ENCODE results near the gene DEPP1.
A peak's percentile ranks its signal among the peaks of the same experiment; 100 is the strongest.

The DEPP1 gene

DNA sequence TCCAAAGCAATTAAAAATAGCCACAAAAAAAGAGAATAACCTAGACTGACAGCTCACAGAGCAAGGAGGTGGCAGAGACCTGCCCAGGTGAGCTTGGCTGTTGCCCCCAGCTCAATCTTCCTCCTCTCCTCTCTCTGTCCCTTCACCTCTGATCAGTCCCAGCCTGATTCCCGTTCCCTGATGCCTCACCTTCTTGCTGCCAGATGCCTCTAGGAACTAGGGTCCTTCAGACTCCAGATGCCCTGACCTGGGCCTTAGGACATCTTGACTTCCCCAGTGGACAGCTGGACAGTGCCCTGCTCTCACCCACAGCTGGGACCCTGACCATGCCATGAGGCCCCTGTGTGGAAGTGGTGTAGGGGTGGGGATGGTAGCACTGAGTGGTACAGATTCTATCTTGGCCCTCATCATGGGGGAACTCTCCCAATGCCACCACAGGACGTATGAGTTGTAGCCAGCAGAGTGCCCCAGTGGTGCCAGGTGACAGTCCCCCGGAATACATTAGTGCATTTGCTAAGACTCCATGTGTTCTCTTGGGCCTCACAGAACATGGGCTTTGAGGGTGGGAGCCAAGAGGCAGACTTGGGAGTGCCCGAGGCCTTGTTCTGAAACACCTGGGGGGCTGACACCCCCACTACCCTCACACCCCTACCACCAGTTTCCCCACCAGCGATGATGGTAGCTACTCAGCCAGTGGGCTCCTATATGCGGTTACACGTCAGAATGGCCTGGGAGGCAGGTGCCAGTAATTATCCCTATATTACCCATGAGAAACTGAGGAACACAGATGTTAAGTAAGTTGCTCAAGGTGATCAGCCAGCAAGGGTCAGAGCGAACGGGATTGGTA is 2.0 kb downstream of the DEPP1 start:
- H3K27ac ChIP-seq = no peak overlapping the region
- H3K9ac ChIP-seq = no peak overlapping the region
- H3K4me2 ChIP-seq (ENCODE audit: low read length) = peak overlapping the region; percentile 7
- H3K27me3 ChIP-seq (ENCODE audit: control insufficient read depth, insufficient read depth, low read length) = no peaks in the 10 kb centered on the region
- no peaks in the 10 kb centered on the region for H3K36me3 ChIP-seq (ENCODE audit: control insufficient read depth, insufficient read depth, low read length)
- H3K9me3 ChIP-seq (ENCODE audit: control insufficient read depth, low read length) = no peaks in the 10 kb centered on the region
- peaks cover 5% of the 10 kb centered on the region for H3K79me2 ChIP-seq
- H3K4me1 ChIP-seq = peaks cover 7% of the 10 kb centered on the region
- H3K4me3 ChIP-seq (ENCODE audit: low read depth, low read length) = no peak overlapping the region
- TF ChIP-seq, protein P1, sequence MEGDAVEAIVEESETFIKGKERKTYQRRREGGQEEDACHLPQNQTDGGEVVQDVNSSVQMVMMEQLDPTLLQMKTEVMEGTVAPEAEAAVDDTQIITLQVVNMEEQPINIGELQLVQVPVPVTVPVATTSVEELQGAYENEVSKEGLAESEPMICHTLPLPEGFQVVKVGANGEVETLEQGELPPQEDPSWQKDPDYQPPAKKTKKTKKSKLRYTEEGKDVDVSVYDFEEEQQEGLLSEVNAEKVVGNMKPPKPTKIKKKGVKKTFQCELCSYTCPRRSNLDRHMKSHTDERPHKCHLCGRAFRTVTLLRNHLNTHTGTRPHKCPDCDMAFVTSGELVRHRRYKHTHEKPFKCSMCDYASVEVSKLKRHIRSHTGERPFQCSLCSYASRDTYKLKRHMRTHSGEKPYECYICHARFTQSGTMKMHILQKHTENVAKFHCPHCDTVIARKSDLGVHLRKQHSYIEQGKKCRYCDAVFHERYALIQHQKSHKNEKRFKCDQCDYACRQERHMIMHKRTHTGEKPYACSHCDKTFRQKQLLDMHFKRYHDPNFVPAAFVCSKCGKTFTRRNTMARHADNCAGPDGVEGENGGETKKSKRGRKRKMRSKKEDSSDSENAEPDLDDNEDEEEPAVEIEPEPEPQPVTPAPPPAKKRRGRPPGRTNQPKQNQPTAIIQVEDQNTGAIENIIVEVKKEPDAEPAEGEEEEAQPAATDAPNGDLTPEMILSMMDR (IDR thresholded peaks at IDR 0.05) = no peak
- H2AFZ ChIP-seq = no peak overlapping the region

DNA sequence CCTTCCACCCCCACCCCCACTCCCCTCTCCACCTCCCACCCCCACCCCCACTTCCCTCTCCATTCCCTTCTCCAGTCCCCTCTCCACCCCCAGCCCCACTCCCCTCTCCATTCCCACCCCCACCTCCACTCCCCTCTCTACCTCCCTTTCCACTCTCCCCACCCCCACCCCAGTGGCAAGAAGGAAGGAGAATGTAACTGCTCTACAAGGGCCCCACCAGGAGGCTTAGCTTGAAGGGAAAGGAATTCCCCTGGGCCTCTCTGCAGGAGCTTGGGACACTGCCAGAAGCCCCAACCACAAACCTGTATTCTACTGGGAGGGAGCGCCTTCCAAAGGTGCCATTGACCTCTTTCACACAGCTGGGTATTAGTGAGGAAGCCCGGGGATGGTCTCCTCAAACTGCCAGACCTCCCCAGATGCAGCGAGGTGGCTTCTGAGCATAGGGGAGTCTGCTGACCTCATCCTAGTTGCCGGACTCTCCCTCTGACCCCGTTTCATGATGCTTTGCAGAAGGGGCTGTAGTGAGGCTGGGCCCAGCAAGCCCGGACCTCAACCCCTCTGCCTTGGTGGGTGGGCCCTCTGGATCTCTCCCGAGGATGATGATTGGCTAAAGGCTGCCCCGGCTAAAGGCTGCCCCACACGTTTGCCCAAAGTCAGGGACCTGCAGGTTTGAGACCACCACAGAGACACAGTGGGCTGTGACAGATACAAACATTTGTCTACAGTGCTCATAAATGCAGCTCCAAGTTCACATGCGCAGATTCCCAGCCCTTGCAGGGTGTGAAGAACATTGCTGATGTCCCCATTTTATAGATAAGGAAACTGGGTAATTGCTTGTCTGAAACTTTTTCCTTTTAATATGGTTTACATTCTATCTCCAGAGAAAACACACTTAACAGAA is 2.9 kb downstream of the DEPP1 start:
- Histone ChIP-seq H3K9me3 (ENCODE audit: control insufficient read depth, low read length) (no peaks in the 10 kb centered on the region), H3K4me1 (peaks cover 7% of the 10 kb centered on the region), H3K4me2 (ENCODE audit: low read length) (peak overlapping the region; percentile 7), H3K4me3 (ENCODE audit: low read depth, low read length) (no peak overlapping the region), H3K27ac (no peak overlapping the region), H3K36me3 (ENCODE audit: control insufficient read depth, insufficient read depth, low read length) (no peaks in the 10 kb centered on the region), H3K9ac (no peak overlapping the region), H2AFZ (no peak overlapping the region), H3K27me3 (ENCODE audit: control insufficient read depth, insufficient read depth, low read length) (no peaks in the 10 kb centered on the region), H3K79me2 (peaks cover 5% of the 10 kb centered on the region)
- TF ChIP-seq, protein P1 (IDR thresholded peaks at IDR 0.05) = no peak

DNA sequence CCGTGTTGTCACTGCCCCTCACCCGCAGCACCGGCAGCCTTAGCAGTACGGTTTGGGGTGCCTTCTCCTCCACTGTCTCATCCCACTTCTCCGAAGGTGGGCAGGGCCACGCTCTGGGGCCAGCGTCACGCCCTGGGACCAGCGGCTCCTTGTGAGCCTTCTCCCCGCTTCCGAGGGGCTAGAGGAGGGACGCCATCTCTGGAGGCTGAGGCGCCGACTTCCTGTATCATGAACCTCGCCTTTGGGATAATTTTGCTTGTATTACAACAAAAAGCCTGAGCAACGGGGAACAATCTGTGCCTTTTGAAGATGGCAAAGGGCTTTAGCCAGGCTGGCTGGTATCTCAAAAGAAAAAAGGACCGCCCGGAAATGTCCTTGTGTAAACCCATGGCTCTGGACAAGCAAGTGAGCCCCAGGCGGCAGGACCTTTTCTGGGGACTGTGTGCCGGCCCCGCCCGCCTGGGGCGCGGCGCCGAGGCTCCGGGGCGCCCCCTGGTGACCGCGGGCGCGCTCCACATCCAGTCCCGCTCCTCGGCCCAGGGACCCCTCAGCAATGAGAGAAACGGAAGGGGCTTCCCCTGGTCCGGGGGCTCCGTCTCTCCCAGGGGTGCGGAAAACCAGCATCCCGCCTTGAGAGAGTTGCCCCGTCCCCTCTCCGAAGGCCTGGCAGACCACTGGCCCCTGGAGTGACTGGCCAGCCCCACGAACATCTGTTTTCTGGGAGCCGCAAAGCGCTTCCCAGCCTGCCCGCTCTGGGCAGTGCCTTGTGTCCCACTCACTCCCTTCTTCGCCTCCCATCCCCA is 3.8 kb downstream of the DEPP1 start:
- no peaks in the 10 kb centered on the region for H3K36me3 ChIP-seq (ENCODE audit: control insufficient read depth, insufficient read depth, low read length)
- H3K27me3 ChIP-seq (ENCODE audit: control insufficient read depth, insufficient read depth, low read length) = no peaks in the 10 kb centered on the region
- no peak overlapping the region for H3K9ac ChIP-seq
- TF ChIP-seq, protein P1 (IDR thresholded peaks at IDR 0.05) = peak; percentile 99
- H3K27ac ChIP-seq = no peak overlapping the region
- peak overlapping the region; percentile 44 for H3K4me3 ChIP-seq (ENCODE audit: low read depth, low read length)
- peak overlapping the region; percentile 57 for H3K4me2 ChIP-seq (ENCODE audit: low read length)
- H3K4me1 ChIP-seq = peaks cover 7% of the 10 kb centered on the region
- peak overlapping the region; percentile 24 for H2AFZ ChIP-seq
- peaks cover 5% of the 10 kb centered on the region for H3K79me2 ChIP-seq
- no peaks in the 10 kb centered on the region for H3K9me3 ChIP-seq (ENCODE audit: control insufficient read depth, low read length)

DNA sequence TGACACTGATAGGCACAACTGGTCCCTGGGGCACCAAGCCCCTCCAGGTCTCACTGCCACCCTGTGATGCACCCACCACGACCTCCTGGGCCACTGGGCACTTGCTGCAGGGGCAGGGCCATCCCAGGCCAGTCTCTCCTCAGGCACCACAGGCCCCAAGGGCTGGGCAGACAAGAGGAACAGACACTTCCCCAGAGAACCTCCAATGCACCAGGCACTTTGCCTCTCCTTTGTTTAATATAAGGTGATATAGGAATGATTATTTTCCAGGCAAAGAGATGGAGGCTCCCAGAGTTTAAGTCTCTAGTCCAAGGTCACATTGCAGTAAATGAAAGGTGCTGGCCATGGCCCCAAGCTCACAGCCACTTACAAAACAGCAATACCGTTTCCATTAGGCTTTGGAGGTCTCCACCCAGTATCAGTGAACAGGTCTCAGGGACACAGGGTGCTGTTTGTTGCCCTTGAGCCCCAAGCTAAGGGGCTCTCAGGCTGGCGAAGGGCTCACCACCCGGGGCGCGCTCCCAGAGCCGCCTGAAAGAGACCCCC is 4.5 kb downstream of the DEPP1 start:
- no peaks in the 10 kb centered on the region for H3K36me3 ChIP-seq (ENCODE audit: control insufficient read depth, insufficient read depth, low read length)
- H3K4me1 ChIP-seq = peaks cover 7% of the 10 kb centered on the region

More for the DNA sequence above, 4.5 kb downstream of the DEPP1 start:
- Histone ChIP-seq H3K9me3 (ENCODE audit: control insufficient read depth, low read length) (no peaks in the 10 kb centered on the region), H3K79me2 (peaks cover 5% of the 10 kb centered on the region), H3K27me3 (ENCODE audit: control insufficient read depth, insufficient read depth, low read length) (no peaks in the 10 kb centered on the region), H2AFZ (no peak overlapping the region), H3K4me2 (ENCODE audit: low read length) (no peak overlapping the region), H3K27ac (no peak overlapping the region), H3K4me3 (ENCODE audit: low read depth, low read length) (peak overlapping the region; percentile 44), H3K9ac (no peak overlapping the region)
- TF ChIP-seq, protein P1 (IDR thresholded peaks at IDR 0.05) = no peak
